OCI-LY7 (cell line): ENCODE data around the gene CDK14. TPM values are rescaled to one million over a fixed set of nuclear protein-coding genes. Genes with fewer than 3 reads are reported as not detected.

Experiments
- BruUV-seq: library from RNA; stranded (reverse); fragments of 400-500 nt; replicated peaks from 2 replicates; lab custom pipeline; 2021; lab: Mats Ljungman, UMichigan
- CTCF ChIA-PET: fragments of 300-600 bp; sonication (Branson Sonifier 250); formaldehyde crosslinking; loops from one replicate; lab custom pipeline; 2022; ENCODE audit warnings: antibody characterized with exemption; ENCODE audit not compliant: unreplicated experiment; lab: Charles Lee
- POLR2A ChIA-PET: fragments of 300-600 bp; sonication (Branson Sonifier 250); formaldehyde crosslinking; loops from one replicate; lab custom pipeline; 2022; ENCODE audit warnings: antibody characterized with exemption; lab: Charles Lee
- DNase-seq: peaks from one replicate; pipeline ENCODE4 v3.0.0-alpha.2; 2015; ENCODE audit warnings: low spot score
- H2AFZ ChIP-seq: fragments of 200-600 bp; sonication (generic), shearing (Covaris generic); 2 replicates; pipeline ENCODE4 v1.6.1; 2014; ENCODE audit warnings: mild to moderate bottlenecking, antibody characterized with exemption, low read length, moderate library complexity
- H3K27ac ChIP-seq: fragments of 200-600 bp; sonication (generic); 2 replicates; pipeline ENCODE4 v1.5.1; 2014; ENCODE audit warnings: mixed run types, low read depth, mild to moderate bottlenecking, moderate library complexity, low read length, inconsistent platforms; ENCODE audit not compliant: poor library complexity, severe bottlenecking
- H3K36me3 ChIP-seq: fragments of 200-600 bp; sonication (generic); 2 replicates; pipeline ENCODE4 v1.6.1; 2014; ENCODE audit warnings: mild to moderate bottlenecking, antibody characterized with exemption, low read length, moderate library complexity, mixed read lengths; ENCODE audit not compliant: insufficient read depth
- H3K4me1 ChIP-seq: fragments of 200-600 bp; sonication (generic); 2 replicates; pipeline ENCODE4 v1.5.1; 2014; ENCODE audit warnings: mild to moderate bottlenecking, low read length; ENCODE audit not compliant: insufficient read depth, poor library complexity, severe bottlenecking
- H3K4me2 ChIP-seq: fragments of 200-600 bp; sonication (generic); 2 replicates; pipeline ENCODE4 v1.6.1; 2014; ENCODE audit warnings: mild to moderate bottlenecking, low read length
- H3K4me3 ChIP-seq: fragments of 200-600 bp; sonication (generic); 2 replicates; pipeline ENCODE4 v1.5.1; 2014; ENCODE audit warnings: mild to moderate bottlenecking, low read depth, low read length; ENCODE audit not compliant: poor library complexity, severe bottlenecking
- H3K79me2 ChIP-seq: fragments of 200-600 bp; sonication (generic); 2 replicates; pipeline ENCODE4 v1.6.1; 2016; ENCODE audit warnings: low read depth, mild to moderate bottlenecking, low read length, moderate library complexity, mixed read lengths; ENCODE audit not compliant: insufficient read depth
- H3K9me2 ChIP-seq: fragments of 200-600 bp; sonication (generic); 2 replicates; pipeline ENCODE4 v1.6.1; 2016; ENCODE audit warnings: mild to moderate bottlenecking, low read length, mixed read lengths; ENCODE audit not compliant: insufficient read depth
- H3K9me3 ChIP-seq: fragments of 200-600 bp; sonication (generic); 2 replicates; pipeline ENCODE4 v1.6.1; 2014; ENCODE audit warnings: mild to moderate bottlenecking, mixed run types, low read length, mixed read lengths
- H4K20me1 ChIP-seq: fragments of 200-600 bp; sonication (generic); 2 replicates; pipeline ENCODE4 v1.6.1; 2014; ENCODE audit warnings: mild to moderate bottlenecking, antibody characterized with exemption, low read length, moderate library complexity, mixed read lengths; ENCODE audit not compliant: insufficient read depth
- CTCF ChIP-seq: fragments of 200-600 bp; sonication (generic); conservative IDR thresholded peaks from 2 replicates; pipeline ENCODE4 v1.5.1; 2014; ENCODE audit warnings: mild to moderate bottlenecking, antibody characterized with exemption, low read length, moderate library complexity, mixed read lengths
- EZH2phosphoT487 ChIP-seq: fragments of 200-600 bp; sonication (generic); IDR thresholded peaks from 2 replicates; pipeline ENCODE4 v1.6.1; 2018; ENCODE audit warnings: low read depth, borderline replicate concordance, mild to moderate bottlenecking, mixed run types, antibody characterized with exemption, low read length, moderate library complexity, mixed read lengths
- intact Hi-C: fragments of 100-400 bp; cut with micrococcal nuclease; formaldehyde crosslinking; loops from one replicate; pipeline ENCODE4 v1.10.0; 2022; ENCODE audit not compliant: unreplicated experiment
- total RNA-seq, 2 experiments: library from RNA; depleted of rRNA in 1 of 2; stranded (reverse); fragments of >200 nt in 1 of 2; shearing (Covaris generic) in 1 of 2; gene quantifications; 2 replicates each; pipeline ENCODE4 v1.2.3, GENCODE V29; 2014 to 2022

CDK14 gene
- total RNA-seq, 2 experiments from 2014 or later = 90.7 to 111 TPM

DNA sequence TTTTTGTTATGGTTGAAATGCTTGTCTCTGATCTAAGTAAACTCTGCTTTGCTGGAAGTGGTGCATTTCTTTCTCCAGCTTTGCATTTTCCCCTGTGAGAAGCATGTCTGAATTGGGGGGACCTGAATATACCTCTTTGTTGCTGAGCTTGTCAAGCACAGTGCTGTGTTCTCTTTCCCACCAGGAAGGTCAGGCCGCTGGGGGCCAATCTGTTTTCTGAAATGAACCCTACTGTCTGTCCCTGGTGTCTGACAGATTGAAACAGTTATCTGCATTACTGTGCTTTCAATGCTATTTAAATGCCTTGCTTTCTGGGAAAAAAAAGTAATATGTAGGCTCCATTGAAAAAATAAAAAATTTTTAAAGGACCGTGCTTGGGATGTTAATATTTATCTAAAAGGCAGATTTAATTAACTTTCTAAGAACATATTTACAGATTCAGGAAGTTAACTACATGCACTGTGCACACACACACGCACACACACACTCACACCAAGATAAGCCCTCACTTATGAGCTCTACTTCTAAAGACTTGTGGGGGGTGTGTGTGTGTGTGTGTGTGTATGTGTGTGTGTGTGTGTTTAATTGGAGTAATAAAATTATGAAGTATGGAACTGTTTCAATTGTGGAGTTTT is 541.1 kb downstream of the CDK14 start:
- intact Hi-C loops = no loop called here
- Histone ChIP-seq H3K36me3 (no peaks in the 10 kb centered on the region), H3K79me2 (no peaks in the 10 kb centered on the region), H3K27ac (no peak overlapping the region), H3K4me2 (no peak overlapping the region), H3K9me3 (no peaks in the 10 kb centered on the region), H3K9me2 (no peaks in the 10 kb centered on the region), H4K20me1 (no peaks in the 10 kb centered on the region), H3K4me3 (no peak overlapping the region), H2AFZ (no peak overlapping the region), H3K4me1 (peaks cover 10% of the 10 kb centered on the region)
- CTCF ChIA-PET = interaction anchor here (0.5 kb wide), 1 partner anchor 26 kb away, joined by 3 read pairs; no protein-coding TSS in a partner anchor
- no peak for DNase-seq
- TF ChIP-seq EZH2phosphoT487 (no peak), CTCF (no peak)
- no TSS peak for BruUV-seq
- POLR2A ChIA-PET = interaction anchor here (0.5 to 0.8 kb wide), 2 partner anchors 12 to 43 kb away, joined by 3 to 4 read pairs; no protein-coding TSS in a partner anchor

DNA sequence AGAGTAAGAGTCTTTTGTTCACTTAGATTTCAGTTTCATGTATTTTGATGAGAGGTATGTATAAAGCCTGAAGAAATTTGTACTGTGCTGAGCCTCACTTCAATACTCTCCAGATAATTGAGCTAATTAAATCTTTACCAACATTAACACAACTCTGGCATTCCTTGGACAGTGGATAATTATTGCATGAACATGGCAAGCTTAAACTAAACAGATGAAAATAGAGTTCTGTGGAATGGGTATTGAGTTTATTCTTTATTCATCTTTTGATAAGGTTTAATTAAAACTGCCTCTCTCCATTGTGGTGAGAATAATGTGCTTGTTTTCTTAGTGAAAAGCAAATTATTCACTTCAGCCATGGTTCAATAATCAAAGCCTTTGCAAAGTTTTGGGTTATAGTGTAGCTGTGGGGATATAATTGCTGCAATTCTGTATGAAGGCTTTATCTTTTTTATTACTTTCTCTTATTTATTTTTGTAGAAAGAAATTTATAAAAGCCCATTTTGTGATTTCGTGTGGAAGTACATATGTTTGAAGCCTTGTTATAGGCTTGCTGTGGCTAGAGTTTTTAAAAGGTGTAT is 541.8 kb downstream of the CDK14 start:
- H4K20me1 ChIP-seq = no peaks in the 10 kb centered on the region
- TF ChIP-seq EZH2phosphoT487 (no peak), CTCF (no peak)
- BruUV-seq = no TSS peak
- no peaks in the 10 kb centered on the region for H3K9me2 ChIP-seq
- POLR2A ChIA-PET = interaction anchor here (0.8 kb wide), 1 partner anchor 11 kb away, joined by 4 read pairs; no protein-coding TSS in a partner anchor
- CTCF ChIA-PET = no interaction called here
- H3K4me3 ChIP-seq = no peak overlapping the region
- intact Hi-C loops = no loop called here
- no peaks in the 10 kb centered on the region for H3K79me2 ChIP-seq
- no peak for DNase-seq
- no peak overlapping the region for H3K27ac ChIP-seq
- H3K4me1 ChIP-seq = peaks cover 10% of the 10 kb centered on the region
- 0 out of 2 replicates have a peak, but pooled peaks cover 4% of the 10 kb centered on the region for H3K36me3 ChIP-seq
- no peak overlapping the region for H3K4me2 ChIP-seq
- no peaks in the 10 kb centered on the region for H3K9me3 ChIP-seq
- H2AFZ ChIP-seq = no peak overlapping the region

GRCh38 chr7:91140286-91140685 is 544.2 kb downstream of the CDK14 start:
- no peak overlapping the region for H2AFZ ChIP-seq
- no peaks in the 10 kb centered on the region for H4K20me1 ChIP-seq
- intact Hi-C loops = no loop called here
- BruUV-seq = no TSS peak
- ChIA-PET CTCF (no interaction called here), POLR2A (no interaction called here)
- H3K4me1 ChIP-seq = peaks cover 10% of the 10 kb centered on the region
- 0 out of 2 replicates have a peak overlapping the region, but pooled peaks have one; percentile 4 for H3K4me2 ChIP-seq
- H3K9me3 ChIP-seq = no peaks in the 10 kb centered on the region
- H3K36me3 ChIP-seq = 0 out of 2 replicates have a peak, but pooled peaks cover 5% of the 10 kb centered on the region
- no peak overlapping the region for H3K4me3 ChIP-seq
- no peaks in the 10 kb centered on the region for H3K9me2 ChIP-seq
- no peak for TF ChIP-seq EZH2phosphoT487
- TF ChIP-seq CTCF = no peak
- DNase-seq = no peak
- no peak overlapping the region for H3K27ac ChIP-seq
- H3K79me2 ChIP-seq = no peaks in the 10 kb centered on the region
